Mucosa of rectum (tissue), 2 donors: Measurements from ENCODE around the gene ABR.

Experiments
- H3K27ac ChIP-seq, 2 donors: one replicate each; pipeline ENCODE4 v1.7.0; 2013; ENCODE audit warnings: inconsistent platforms in 2 of 2, low read depth in 2 of 2, low read length in 2 of 2
- H3K27me3 ChIP-seq, 2 donors: one replicate each; pipeline ENCODE4 v1.7.0; 2013; ENCODE audit warnings: low read length in 2 of 2; ENCODE audit not compliant: control insufficient read depth in 2 of 2, insufficient read depth in 2 of 2
- H3K36me3 ChIP-seq, 2 donors: one replicate each; pipeline ENCODE4 v1.7.0; 2013; ENCODE audit warnings: low read length in 2 of 2; ENCODE audit not compliant: control insufficient read depth in 2 of 2, insufficient read depth in 2 of 2
- H3K4me1 ChIP-seq, 2 donors: one replicate each; pipeline ENCODE4 v1.7.0; 2013; ENCODE audit warnings: low read length in 2 of 2, mild to moderate bottlenecking in 1 of 2; ENCODE audit not compliant: control insufficient read depth in 2 of 2, insufficient read depth in 2 of 2
- H3K4me3 ChIP-seq, 2 donors: one replicate each; pipeline ENCODE4 v1.7.0; 2013; ENCODE audit warnings: low read length in 2 of 2
- H3K9ac ChIP-seq, 2 donors: one replicate each; pipeline ENCODE4 v1.7.0; 2013; ENCODE audit warnings: low read length in 2 of 2, low read depth in 1 of 2, mild to moderate bottlenecking in 1 of 2
- H3K9me3 ChIP-seq, 2 donors: one replicate each; pipeline ENCODE4 v1.7.0; 2013; ENCODE audit warnings: low read length in 2 of 2; ENCODE audit not compliant: control insufficient read depth in 2 of 2
- donor health status: healthy.
- donor health status: Normal muscosa, but diverticular disease.

The ABR gene

DNA sequence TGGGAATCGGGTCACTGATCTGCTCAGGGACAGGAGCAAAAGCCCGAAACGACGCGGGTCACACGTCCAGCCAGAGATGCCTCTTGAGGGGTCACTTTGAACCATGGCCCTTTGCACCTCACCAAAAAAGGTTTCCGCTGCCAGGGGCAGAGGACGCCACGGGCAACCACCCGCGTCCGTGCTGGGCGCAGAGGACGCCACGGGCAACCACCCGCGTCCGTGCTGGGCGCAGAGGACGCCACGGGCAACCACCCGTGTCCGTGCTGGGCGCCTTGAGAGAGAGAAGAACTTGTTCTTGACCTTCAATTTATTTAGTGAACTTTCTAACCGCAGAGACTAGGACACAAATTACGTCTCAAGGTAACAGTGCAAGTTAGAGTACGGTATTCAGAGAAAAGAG, 147.4 kb downstream of the ABR start:
- Histone ChIP-seq H3K9me3 (no peaks in the 10 kb centered on the region), H3K27me3 (no peaks in the 10 kb centered on the region), H3K4me1 (no peaks in the 10 kb centered on the region), H3K9ac (no peak overlapping the region), H3K4me3 (no peak overlapping the region), H3K36me3 (peaks cover 30 to 39% of the 10 kb centered on the region in 2 donors), H3K27ac (no peak overlapping the region)

DNA sequence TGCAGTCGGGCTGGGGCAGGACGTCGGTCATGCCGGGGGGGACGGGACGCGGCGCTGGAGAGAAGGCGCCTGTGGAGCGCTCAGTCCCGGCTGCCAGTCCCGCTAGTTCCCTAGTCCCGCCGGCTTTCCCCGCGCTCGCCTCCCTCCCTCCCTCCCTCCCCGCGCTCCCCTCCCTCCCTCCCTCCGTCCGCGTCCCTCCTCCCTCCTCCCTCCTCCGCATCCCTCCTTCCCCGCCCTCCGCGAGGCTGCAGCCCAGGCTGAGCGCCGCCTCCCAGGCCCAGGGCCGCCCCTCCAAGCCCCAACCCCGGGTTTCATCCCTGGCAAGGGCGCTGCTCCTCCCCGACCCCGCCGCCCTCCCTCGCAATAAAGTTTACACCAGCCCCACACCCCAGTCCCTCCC, 148.1 kb downstream of the ABR start:
- Histone ChIP-seq H3K27ac (no peak overlapping the region), H3K9ac (no peak overlapping the region), H3K9me3 (no peaks in the 10 kb centered on the region), H3K36me3 (peaks cover 26 to 37% of the 10 kb centered on the region in 2 donors), H3K27me3 (no peaks in the 10 kb centered on the region), H3K4me3 (no peak overlapping the region), H3K4me1 (no peaks in the 10 kb centered on the region)

DNA sequence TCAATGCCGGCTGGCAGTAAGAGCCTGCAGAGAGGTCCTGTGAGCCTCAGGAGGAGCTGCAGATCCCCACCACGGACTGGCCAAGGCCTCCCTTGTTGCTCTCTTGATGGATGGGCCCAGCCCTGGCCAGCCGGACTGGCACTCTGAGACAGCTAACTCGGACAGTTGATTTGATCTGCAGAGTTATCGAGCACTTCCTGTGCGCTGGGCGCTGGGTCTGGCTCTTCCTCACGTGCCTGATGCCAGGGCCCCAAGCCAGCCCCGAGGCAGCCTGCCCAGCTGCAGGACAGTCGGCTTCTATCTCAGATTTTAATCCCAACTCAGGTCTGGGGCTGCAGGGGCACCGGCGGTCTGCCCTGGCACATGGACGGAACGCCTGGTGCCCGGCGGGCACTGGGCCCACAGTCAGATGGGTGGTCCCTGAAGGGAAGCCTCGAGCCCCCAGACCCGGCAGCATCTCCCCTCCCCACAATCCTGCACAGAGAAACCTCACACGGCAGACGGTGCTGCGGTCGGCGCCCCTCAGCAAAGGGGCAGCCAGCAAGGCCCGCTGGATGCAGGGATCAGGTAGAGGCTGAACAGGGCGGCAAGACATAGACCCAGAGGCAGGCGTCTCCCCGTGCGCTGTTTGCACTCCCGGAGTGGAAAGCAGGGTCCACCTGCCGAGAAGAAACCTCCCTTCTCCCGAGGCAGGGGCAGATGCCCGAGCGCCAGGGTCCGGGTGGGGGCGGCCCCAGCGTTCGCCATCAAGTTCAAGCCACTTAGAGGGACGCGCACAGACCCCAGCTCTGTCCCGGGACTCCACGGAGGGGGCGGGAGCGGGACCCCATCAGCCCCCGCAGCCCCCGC, 148.9 kb downstream of the ABR start:
- peak overlapping the region; percentile 35 to 37 for H3K27ac ChIP-seq
- H3K36me3 ChIP-seq: peaks cover 23 to 38% of the 10 kb centered on the region in 2 donors
- no peaks in the 10 kb centered on the region for H3K4me1 ChIP-seq
- no peaks in the 10 kb centered on the region for H3K27me3 ChIP-seq
- H3K9me3 ChIP-seq: no peaks in the 10 kb centered on the region
- peak overlapping the region in 1 of 2 donors; percentile 5 for H3K9ac ChIP-seq
- H3K4me3 ChIP-seq: no peak overlapping the region

DNA sequence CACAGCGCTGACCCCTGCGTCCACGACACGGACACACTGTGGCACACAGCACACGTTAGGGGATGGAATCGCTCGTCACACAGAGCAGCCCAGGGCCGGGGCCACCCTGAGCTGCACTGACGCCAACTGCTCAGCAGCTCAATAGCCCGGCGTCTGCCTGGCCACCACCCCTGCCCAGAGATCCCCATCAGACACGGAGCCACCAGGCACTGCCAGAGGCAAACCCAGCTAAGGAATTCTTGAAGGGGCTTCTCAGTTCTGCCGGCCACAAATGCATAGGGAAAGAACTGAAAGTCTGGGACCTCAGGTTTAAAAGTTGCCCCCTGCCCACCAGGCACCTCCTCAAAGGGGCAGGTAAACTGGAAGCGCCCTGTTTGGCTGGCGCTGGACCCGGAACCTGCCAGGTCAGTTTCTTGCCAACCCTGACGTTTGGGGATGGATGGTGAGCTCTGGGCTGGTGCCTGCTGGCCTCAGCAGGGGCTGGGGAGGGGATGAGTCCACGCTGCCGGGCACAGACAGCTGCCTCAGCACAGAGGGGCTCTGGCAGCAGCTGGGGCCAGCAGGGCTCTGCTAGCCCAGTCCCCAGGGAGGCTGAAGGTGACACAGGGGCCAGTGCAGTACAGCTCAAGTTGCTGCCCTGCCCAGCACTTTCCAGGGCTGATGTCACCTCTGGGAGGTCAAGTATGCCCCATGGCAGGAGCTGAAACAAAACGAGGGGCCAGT, 149.7 kb downstream of the ABR start:
- H3K27ac ChIP-seq: peak overlapping the region; percentile 35 to 49
- peaks cover 23 to 41% of the 10 kb centered on the region in 2 donors for H3K36me3 ChIP-seq
- H3K9ac ChIP-seq: no peak overlapping the region
- H3K4me1 ChIP-seq: no peaks in the 10 kb centered on the region
- no peak overlapping the region for H3K4me3 ChIP-seq
- no peaks in the 10 kb centered on the region for H3K27me3 ChIP-seq
- H3K9me3 ChIP-seq: no peaks in the 10 kb centered on the region

DNA sequence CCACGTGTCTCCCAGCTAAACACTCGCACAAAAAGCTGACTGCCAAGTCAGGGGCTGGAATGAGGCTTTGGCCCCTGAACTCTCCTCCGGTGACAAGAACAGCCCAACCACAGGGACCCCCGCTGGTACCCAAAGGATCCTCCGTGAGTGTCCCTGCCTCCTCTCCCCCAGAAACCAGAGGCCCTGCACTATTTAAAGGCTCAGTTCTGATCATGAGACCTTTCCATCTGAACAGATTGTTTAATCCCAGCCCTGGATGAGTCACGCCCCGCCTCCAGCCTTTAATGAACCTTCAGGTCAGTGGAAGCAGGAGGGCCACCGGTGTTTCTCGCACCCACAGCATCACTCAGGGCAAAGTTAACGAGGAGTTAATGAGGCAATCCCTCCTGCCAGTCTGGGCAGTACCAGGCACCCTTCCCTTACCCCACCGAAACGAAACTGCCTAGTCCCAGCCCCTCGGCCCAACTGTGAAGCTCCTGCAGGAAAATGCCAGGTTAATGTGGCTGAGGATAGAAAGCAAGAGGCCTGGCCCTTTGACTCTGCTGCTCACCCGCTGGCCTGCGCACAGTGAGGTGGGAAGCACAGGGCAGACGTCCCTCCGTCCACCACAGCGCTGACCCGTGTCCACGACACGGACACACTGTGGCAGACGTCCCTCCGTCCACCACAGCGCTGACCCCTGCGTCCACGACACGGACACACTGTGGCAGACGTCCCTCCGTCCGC, 150.4 kb downstream of the ABR start:
- peak overlapping the region; percentile 9 to 49 for H3K27ac ChIP-seq
- H3K9ac ChIP-seq: no peak overlapping the region
- H3K4me1 ChIP-seq: no peaks in the 10 kb centered on the region
- no peaks in the 10 kb centered on the region for H3K27me3 ChIP-seq
- H3K9me3 ChIP-seq: no peaks in the 10 kb centered on the region
- peaks cover 18 to 36% of the 10 kb centered on the region in 2 donors for H3K36me3 ChIP-seq
- no peak overlapping the region for H3K4me3 ChIP-seq

DNA sequence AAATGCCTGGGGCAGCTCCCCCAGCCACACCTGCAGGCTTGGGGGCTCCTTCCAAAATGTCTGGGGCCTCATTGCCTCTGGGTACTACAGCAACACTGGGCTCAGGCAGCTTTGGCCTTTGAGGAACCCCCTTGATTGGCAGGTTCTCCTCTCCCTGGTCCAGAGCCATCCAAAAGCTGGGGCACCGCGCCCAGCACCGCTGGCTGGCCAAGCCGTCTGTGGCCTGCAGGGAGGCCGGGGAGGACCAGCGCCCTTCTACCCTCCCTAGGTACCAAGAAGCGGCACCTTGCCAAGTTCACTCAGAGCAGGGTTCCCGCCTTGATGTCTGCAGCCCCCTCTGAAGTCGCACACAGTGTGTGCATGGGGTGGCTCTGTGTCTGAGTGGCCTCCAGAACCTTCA, 152.7 kb downstream of the ABR start:
- H3K4me3 ChIP-seq: no peak overlapping the region
- H3K9me3 ChIP-seq: no peaks in the 10 kb centered on the region
- peaks cover 12 to 28% of the 10 kb centered on the region in 2 donors for H3K36me3 ChIP-seq
- H3K27me3 ChIP-seq: no peaks in the 10 kb centered on the region
- no peaks in the 10 kb centered on the region for H3K4me1 ChIP-seq
- no peak overlapping the region for H3K9ac ChIP-seq
- no peak overlapping the region for H3K27ac ChIP-seq

DNA sequence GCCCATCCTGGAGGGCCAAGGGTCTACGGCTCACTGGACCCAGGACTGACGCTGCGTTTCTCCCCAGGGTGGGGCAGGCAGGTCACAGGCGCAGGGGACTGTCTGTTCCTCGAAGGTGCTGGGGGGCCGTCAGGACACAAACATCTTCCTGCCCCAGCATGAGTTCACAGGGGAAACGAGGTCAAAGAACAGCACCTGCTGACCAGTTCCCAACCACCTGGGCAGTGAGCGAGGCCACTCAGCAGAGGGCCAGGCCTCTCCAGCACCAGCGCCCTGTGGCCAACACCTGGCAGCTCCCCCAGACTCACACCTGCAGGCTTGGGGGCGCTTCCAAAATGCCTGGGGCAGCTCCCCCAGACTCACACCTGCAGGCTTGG, 153.2 kb downstream of the ABR start:
- Histone ChIP-seq H3K4me1 (no peaks in the 10 kb centered on the region), H3K27me3 (no peaks in the 10 kb centered on the region), H3K36me3 (peaks cover 12 to 28% of the 10 kb centered on the region in 2 donors), H3K9me3 (no peaks in the 10 kb centered on the region), H3K9ac (no peak overlapping the region), H3K4me3 (no peak overlapping the region), H3K27ac (no peak overlapping the region)

DNA sequence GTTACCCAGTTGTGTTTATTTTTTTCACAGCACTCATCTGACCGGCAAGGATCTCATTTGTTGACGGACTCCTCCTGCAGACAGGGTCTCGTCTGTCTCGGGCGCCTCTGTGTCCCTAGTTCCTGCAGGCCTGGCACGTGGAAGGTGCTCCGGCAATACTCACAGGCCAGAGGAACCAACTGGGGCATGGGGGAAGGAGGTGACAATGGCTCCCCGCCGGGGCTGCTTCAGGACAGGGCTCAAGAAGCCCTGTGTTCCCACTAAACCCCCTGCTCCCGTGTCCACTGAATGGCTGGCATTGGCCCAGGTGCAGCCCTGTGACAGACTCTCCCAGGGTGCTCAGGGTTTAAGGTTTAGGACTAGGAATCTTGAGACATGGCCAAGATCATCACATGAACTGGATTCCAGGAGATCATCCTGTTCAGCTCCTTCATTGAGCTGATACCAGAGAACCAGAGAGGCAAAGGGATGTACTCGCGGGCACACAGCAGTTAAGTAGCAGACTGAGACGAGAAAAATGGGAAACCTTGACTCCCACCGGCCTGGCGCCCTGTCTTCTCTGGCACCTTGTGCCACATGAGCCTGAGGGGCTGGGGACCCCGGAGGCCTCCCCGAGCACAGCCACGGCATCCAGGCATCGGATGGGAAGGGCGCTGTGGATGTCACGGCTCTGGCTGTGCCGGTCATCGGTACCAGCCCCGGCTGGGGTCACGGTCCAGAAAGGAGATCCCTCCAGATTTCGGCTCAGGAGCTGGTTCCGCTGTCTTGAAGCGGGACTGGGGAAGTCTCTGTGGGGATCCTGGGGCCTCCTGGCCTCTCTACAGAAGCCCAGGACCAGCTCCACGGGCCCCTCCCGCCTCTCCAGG, 153.8 kb downstream of the ABR start:
- Histone ChIP-seq H3K9ac (no peak overlapping the region), H3K9me3 (no peaks in the 10 kb centered on the region), H3K36me3 (peaks cover 12 to 29% of the 10 kb centered on the region in 2 donors), H3K4me1 (no peaks in the 10 kb centered on the region), H3K27me3 (no peaks in the 10 kb centered on the region), H3K4me3 (no peak overlapping the region), H3K27ac (no peak overlapping the region)

DNA sequence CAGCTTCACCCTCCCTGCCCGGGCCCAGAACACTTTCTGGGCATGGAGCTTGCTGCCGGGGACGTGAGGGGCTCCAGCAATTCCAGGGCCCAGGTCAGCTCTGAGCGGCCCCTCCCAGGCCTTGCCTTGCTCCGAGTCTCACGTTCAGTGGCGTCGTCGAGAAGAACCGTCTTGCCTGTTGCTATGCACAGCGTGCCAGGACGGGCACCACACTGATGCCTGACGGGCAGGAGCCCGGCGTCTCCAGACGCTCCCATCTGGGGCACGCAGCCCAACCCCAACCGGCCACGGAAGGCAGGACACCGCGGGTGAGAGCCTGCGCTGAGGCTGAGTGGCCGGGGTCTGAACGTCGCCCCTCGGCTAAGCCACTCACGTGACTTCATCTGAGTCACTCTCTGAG, 155.7 kb downstream of the ABR start:
- Histone ChIP-seq H3K4me1 (peaks cover 3 to 7% of the 10 kb centered on the region in 2 donors), H3K27ac (no peak overlapping the region)

More for the DNA sequence above, 155.7 kb downstream of the ABR start:
- Histone ChIP-seq H3K9me3 (no peaks in the 10 kb centered on the region), H3K36me3 (peaks cover 16 to 32% of the 10 kb centered on the region in 2 donors), H3K27me3 (no peaks in the 10 kb centered on the region), H3K4me3 (no peak overlapping the region), H3K9ac (no peak overlapping the region)
